GM18858 (cell line): ENCODE data around the gene ADD2.

Source experiments
- ATAC-seq: cut with Tn5 transposase; IDR thresholded peaks from one replicate; pipeline ENCODE4 v1.9.1; 2021; ENCODE audit not compliant: unreplicated experiment

The ADD2 gene

DNA sequence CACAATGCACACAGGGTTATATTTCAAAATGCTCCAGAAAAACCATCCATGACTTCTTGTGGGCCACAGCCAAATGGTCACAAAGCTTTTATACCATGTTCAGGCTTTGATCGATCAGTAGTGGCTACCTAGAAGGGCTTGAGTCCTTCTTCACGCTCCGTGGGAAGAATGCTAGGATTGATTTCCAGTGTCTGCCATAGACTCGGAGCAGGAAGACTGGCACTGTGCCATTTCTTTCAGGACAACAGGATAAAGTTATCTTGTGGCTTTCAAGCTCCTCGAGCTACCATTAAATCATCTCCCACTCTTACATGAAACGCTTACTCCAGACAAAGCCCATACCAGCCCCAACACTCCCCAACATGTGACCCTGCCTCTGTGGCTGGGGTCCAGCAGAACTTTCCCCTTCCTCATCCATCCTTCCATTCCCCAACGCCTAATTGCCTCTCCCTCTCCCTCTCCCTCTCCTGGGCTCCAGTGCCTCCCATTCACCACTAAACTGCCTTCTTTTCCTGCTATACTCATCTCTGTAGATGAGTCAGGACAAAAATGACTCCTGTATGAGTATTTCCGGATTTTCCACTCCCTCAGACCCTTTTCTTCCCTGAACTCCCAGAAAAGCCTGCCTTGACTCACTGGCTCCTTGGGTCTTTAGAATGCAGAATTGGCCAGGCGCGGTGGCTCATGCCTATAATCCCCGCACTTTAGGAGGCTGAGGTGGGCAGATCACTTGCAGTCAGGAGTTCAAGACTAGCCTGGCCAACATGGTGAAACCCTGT, 40.9 kb downstream of the ADD2 start:
- ATAC-seq = no peak

GRCh38 chr2:70725505-70725904, 42.5 kb downstream of the ADD2 start:
- ATAC-seq = no peak

GRCh38 chr2:70724366-70724765, 43.6 kb downstream of the ADD2 start:
- ATAC-seq = no peak

GRCh38 chr2:70723286-70723885, 44.6 kb downstream of the ADD2 start:
- ATAC-seq = no peak

DNA sequence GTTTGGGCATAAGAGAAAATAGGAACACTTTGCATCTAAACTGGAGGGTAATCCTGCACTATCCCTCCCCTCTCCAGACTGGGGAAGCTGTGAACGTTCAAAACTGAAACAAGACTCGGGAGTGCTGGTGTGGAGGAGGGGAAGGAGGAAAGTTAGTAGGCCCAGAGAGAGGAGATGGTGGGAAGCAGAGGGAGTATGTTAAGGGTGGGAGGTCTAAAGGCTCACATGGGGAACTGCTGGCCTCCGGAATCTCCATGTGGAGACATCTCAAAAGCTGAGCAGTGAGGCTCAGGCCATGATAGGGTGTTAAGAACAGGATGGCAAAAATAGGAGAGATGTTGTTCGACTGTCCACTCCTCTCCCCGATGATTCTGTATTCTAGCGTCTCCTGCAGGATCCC, 47.9 kb downstream of the ADD2 start:
- ATAC-seq = no peak

DNA sequence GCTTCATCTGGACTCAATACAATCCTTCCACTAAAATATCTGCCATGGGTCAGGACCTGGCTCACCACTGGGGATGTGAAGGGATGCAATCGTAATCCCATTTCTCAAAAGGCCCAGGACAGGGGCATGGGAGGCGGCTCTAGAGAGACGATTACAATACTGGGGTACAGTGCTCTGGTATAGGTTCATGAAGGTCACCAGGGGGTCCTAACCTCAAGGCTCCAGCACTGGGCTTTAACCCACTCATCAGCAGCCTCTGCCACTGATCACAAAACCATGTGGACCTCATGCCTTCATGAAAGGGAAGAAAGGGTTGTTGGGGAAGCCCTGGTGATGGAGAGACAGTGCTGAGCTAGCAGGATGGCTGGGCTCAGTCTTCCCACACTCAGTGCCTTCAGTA, 48.8 kb downstream of the ADD2 start:
- no peak for ATAC-seq

DNA sequence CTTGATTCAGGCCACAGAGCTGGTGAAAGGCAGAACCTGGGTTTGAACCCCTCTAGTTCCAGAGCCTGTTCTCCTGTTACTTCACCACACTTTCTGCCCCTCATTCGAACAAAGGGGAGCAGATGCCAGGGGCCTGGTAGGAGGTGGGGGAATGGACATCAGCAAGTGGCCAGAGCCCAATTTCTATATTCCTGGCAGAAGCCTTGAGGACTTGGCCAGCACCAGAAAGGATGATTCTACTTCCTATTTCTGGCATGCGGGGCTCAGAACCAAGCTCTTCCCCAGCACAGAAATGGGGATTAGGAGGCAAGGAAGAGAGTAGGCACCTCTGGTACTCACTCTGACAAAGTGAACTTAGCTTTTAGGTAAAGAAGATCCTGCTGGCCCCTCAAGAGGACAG, 49.3 kb downstream of the ADD2 start:
- ATAC-seq = no peak

DNA sequence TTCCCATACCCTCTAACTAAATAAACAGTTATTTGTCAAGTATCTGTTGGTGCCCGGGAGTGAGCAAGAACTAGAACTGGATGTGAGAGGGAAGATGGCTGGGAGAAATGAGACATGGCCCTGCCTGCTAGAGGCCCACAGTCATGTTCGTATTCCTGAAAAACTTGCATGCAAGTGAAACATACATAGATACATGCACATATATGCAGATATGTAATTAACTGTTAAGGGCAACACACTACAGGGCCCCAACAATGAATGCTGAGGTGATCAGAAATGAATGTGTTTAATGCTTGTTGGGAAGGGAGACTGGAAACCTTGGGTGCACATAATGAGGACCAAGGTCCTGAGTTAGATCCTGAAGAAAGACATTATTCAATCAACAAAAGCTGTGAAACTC, 49.8 kb downstream of the ADD2 start:
- ATAC-seq = no peak

DNA sequence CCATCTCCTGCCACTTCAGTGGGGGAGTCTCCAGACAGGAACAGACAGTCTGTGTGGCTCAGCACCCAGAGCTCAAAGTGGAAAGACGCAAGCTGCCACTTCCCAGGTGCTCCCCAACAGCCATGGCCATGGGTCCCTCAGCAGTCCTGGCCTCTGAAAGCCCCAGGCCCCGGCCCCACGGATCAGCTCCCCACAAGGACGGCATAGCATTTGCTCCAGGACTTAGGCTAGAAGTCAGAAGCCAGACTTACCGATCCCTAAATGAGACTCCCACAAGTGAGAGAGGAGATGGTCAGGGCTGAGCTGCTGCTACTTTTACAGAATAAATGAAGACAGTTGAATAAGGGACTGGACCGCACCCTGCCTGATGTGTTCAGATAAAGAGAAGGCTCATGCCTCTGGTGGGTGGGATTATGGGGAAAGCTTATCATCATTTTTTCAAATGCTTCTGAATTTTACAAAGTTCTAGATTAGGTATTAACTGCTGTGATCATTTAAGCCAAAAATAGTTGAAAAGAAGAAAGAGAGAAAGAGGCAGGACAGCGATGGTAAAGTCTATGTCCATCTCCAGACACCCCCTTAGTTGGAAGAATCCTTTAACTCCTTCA, 50.5 kb downstream of the ADD2 start:
- ATAC-seq = no peak

DNA sequence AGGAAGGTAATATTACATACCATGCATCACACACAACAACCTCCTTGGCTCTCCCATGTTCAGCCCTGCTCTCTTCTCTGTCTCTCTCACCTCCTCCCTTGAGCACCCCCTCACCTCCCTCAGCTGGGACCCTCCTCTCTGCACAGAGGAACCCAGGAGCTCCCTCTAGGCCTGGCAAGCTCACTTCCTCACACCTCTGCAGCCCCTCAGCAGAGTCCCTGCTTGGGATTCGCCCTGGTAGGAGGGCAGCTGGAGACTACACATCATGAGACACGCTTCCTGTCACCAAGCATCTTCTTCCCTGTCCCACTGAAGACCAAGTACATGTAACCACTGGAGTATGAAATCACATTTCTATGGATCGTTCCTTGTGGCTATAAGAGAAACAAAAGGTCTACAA, 51.0 kb downstream of the ADD2 start:
- ATAC-seq = no peak

GRCh38 chr2:70716131-70716743, 51.8 kb downstream of the ADD2 start:
- no peak for ATAC-seq

- ATAC-seq = no peak
These were observed 52.7 kb downstream of the ADD2 start for GRCh38 chr2:70715071-70715985.

DNA sequence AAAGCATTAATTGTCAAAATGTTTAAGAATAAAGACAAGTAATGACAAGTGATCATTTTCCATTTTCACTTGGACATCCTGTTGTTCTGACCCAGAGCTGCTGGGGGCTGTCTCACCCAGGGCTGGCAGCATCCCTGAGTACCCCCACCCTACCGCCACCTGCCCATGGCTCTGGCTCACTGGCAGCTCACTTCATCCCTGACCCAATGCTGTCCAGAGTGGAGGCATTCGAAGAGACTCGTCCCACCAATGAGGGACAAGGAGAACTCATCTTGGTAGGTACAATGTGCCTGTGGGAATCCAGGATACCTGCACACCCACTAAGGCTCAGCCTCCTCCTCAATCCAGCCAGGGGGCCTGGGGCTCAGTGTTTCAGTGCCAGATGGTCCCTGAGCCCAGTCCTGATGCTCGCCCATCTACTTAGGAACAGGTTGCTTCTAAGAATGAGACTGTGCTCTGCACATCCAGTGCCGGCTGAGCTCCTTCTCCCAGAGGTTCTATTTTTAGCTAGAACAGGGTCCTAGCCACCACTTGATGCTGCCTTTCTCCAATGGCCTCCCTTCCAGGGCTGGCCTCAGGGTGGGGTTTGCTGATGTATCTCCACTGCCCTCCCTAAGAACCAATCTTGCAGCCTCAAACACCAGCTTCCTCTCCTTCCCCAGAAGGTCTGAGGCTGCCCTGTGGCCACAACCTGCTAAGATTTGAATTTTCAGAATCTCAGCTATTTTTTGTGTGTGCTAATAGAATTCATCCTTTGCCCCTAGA, 53.7 kb downstream of the ADD2 start:
- no peak for ATAC-seq

GRCh38 chr2:70712916-70713315, 55.1 kb downstream of the ADD2 start:
- ATAC-seq = no peak

DNA sequence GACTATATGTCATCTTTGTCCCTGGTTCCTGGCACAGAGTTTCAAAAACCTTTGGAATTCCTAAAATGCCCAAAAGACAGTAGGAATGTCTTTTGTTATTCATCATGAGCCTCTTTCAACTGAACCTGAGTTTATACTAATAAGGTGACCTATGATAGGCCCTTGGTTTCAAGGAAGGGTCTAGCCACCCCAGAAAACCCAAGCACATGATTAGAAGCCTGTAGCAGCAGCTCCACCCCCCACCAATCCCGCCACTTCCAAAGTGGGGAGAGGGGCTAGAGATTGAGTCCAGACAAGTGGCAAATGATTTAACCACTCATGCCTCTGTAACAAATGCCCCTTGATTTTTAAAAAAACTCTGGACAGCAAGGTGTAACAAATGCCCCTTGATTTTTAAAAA, 56.8 kb downstream of the ADD2 start:
- ATAC-seq = no peak

DNA sequence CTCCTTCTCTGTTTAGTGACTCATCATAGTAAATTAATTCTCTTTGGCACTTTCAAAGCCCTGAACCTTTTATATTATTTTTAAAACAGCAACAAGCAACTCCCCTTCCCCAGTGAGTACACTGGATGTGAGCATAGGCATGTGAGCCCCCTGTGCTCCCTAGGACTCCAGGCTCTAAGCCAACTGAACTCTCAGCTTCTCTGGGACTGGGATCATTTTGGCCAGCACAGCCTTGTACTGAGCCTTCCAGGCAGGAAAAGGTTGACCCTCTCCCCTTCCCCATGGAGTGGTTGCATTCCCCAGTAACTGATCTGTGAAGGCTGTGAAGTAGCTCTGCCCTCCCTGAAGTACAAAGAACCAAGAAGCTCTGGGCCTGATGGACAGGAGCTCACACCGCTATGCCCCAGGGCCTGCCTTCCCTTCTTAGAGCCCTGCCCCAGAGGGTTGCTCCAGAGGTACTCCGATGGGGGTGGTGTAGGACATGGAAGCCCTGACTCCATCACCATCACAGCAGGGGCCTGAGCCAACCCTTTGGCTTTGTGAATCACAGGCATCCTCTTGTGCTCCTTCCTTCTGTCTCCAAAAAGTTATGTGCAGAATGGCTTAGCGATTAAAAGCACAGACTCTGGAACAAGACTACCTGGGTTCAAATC, 57.8 kb downstream of the ADD2 start:
- ATAC-seq = no peak

GRCh38 chr2:70709275-70710037, 58.5 kb downstream of the ADD2 start:
- ATAC-seq = no peak

DNA sequence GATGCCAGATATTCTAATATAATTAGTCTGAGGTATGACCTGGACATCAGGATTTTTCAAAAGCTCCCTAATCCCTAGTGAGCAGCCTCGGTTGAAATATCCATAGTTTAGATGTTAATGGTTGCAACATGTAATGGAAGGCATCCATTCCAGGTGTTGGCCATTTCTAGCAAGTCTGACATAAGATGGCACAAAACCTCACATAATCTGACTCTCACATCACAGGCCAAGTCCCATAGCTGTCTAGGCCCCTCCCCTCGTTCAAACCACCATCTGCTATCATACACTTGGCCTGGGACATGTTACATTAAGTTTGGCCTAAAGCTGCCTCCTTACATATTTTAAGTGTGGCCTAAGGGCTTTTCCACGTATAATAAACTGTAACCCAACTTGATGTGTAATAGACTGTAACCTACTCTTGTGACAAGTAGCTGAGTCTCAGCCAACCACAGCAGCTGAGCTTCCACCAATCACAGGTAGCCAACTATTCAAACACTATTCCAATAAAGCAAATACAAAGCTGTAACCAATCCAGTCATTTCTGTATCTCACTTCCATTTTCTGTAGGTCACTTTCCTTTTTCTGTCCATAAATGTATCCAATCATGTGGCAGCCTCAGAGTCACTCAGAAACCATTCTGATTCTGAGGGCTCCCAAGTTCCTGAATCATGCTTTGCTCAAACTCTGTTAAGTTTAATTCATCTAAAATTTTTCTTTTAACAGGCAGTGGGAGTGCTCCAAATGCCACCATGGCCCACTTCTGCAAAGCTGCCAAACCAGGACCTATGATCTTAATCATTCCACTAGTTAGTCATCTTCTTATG, 59.4 kb downstream of the ADD2 start:
- no peak for ATAC-seq
